ENCODE measurements around the gene DNM3. TPM values are rescaled to one million over a fixed set of nuclear protein-coding genes. Genes with fewer than 3 reads are reported as not detected.

DNM3 gene
- total RNA-seq, 6 donors from 2014 or later: 7.1 to 30.4 (median 10.3) TPM

GRCh38 chr1:171841931-171842761 lies 848 bp downstream of the DNM3 start:
- Histone ChIP-seq H3K4me1 (peaks cover 7 to 21% (median 12%) of the 10 kb centered on the region in 4 donors), H3K4me3 (peak overlapping the region; percentile 62 to 100 (median 66)), H3K36me3 (no peaks in the 10 kb centered on the region), H3K9me3 (no peaks in the 10 kb centered on the region), H3K27me3 (no peaks in the 10 kb centered on the region), H3K27ac (peak overlapping the region; percentile 78 to 83 (median 81))
- peak; percentile 28 to 34 for ATAC-seq (ENCODE audit: low FRiP score in 2 of 2)
- 1% methylated on average over 30 to 31 of the region's 40 CpGs for WGBS, 2 donors
- peak; percentile 23 to 83 for DNase-seq
- TF ChIP-seq CTCF (IDR thresholded peaks at IDR 0.05) (no peak), POLR2A (IDR thresholded peaks at IDR 0.05) (no peak), POLR2AphosphoS5 (IDR thresholded peaks at IDR 0.05) (no peak), EP300 (IDR thresholded peaks at IDR 0.05) (no peak)

GRCh38 chr1:171844381-171844780 lies 3.1 kb downstream of the DNM3 start:
- Histone ChIP-seq H3K4me3 (no peak overlapping the region), H3K36me3 (no peaks in the 10 kb centered on the region), H3K27ac (no peak overlapping the region), H3K27me3 (no peaks in the 10 kb centered on the region), H3K9me3 (no peaks in the 10 kb centered on the region), H3K4me1 (peaks cover 7 to 21% (median 12%) of the 10 kb centered on the region in 4 donors)
- TF ChIP-seq CTCF (IDR thresholded peaks at IDR 0.05) (no peak), EP300 (IDR thresholded peaks at IDR 0.05) (no peak), POLR2AphosphoS5 (IDR thresholded peaks at IDR 0.05) (no peak), POLR2A (IDR thresholded peaks at IDR 0.05) (no peak)
- 73 to 84% methylated on average over 2 of the region's 2 CpGs for WGBS, 2 donors
- no peak for ATAC-seq (ENCODE audit: low FRiP score in 2 of 2)
- no peak for DNase-seq

GRCh38 chr1:171845998-171846397 lies 4.7 kb downstream of the DNM3 start:
- no peak for TF ChIP-seq POLR2A (IDR thresholded peaks at IDR 0.05)
- TF ChIP-seq POLR2AphosphoS5 (IDR thresholded peaks at IDR 0.05): no peak
- ATAC-seq (ENCODE audit: low FRiP score in 2 of 2): no peak
- DNase-seq: no peak
- no peaks in the 10 kb centered on the region for H3K36me3 ChIP-seq
- no peaks in the 10 kb centered on the region for H3K27me3 ChIP-seq
- H3K4me3 ChIP-seq: no peak overlapping the region
- H3K4me1 ChIP-seq: peaks cover 4 to 14% (median 8%) of the 10 kb centered on the region in 4 donors
- no peaks in the 10 kb centered on the region for H3K9me3 ChIP-seq
- no peak overlapping the region for H3K27ac ChIP-seq

- WGBS, 2 donors: 68 to 69% methylated on average over 5 of the region's 5 CpGs
- no peak for ATAC-seq (ENCODE audit: low FRiP score in 2 of 2)
- no peaks in the 10 kb centered on the region for H3K36me3 ChIP-seq
- H3K9me3 ChIP-seq: no peaks in the 10 kb centered on the region
- no peaks in the 10 kb centered on the region for H3K27me3 ChIP-seq
- no peaks in the 10 kb centered on the region for H3K4me1 ChIP-seq
- DNase-seq: no peak
- no peak overlapping the region for H3K4me3 ChIP-seq
- TF ChIP-seq CTCF (IDR thresholded peaks at IDR 0.05): no peak
- H3K27ac ChIP-seq: no peak overlapping the region
Measured at GRCh38 chr1:171849245-171849898, 8.1 kb downstream of the DNM3 start.

- H3K9me3 ChIP-seq: no peaks in the 10 kb centered on the region
- TF ChIP-seq POLR2A (IDR thresholded peaks at IDR 0.05) (no peak), EP300 (IDR thresholded peaks at IDR 0.05) (no peak), CTCF (IDR thresholded peaks at IDR 0.05) (no peak), POLR2AphosphoS5 (IDR thresholded peaks at IDR 0.05) (no peak)
- H3K27ac ChIP-seq: no peak overlapping the region
- no peaks in the 10 kb centered on the region for H3K36me3 ChIP-seq
- DNase-seq: no peak
- H3K4me1 ChIP-seq: no peaks in the 10 kb centered on the region
- H3K27me3 ChIP-seq: no peaks in the 10 kb centered on the region
- WGBS, 2 donors: 59 to 83% methylated on average over 5 of the region's 5 CpGs
- H3K4me3 ChIP-seq: no peak overlapping the region
- no peak for ATAC-seq (ENCODE audit: low FRiP score in 2 of 2)
Measured at GRCh38 chr1:171850651-171851350, 9.5 kb downstream of the DNM3 start.
